Cerebellar nuclear complex (tissue), 1 donor: ENCODE data around the gene CIAO2B.
"Not testable (repeated sequence)": the region's sequence is repeated elsewhere in the genome, so short reads cannot be mapped to it uniquely, and the experiment has no call there.

Experiments used
- DNase-seq, 2 experiments: peaks; one replicate each; lab custom pipeline; 2025; lab: John Stamatoyannopoulos, UW

The CIAO2B gene

GRCh38 chr16:66955363-66956153, 21.4 kb upstream of the CIAO2B start:
- DNase-seq: not testable (repeated sequence)

- peak; percentile 23 to 46 for DNase-seq
Observed at GRCh38 chr16:66954097-66954659, 20.0 kb upstream of the CIAO2B start.

DNA sequence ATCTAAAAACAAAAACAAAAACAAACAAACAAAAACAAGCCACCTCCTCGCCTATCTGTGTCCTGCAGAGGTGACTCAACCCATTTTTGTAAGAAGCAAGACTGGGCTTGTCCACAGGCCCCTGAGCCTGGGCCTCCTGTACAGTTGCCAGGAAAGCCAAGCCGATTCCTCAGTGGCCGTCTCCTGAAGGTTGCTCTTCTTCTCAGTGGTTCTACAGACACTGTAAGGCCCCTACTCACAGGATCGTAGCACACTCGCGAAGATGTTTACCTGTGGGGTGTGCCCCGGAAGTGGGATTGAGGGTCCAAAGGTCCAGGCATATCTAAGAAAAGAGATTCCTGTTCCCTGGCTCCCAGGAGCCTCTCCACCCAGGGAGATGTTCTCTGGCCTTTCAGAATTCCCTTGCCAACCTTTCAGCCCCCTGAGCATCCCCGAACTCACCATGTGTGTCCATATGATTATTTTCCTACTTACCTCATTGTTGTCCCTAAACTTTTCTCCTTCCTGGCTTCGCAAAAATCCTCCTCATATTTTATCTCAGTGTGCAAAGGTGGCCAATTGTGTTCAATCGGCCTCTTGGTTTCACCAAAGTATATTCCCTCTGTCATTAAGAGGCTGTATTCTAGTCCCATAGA, 19.4 kb upstream of the CIAO2B start:
- no peak for DNase-seq

- DNase-seq: no peak
Observed at GRCh38 chr16:66952430-66953110, 18.4 kb upstream of the CIAO2B start.

GRCh38 chr16:66950971-66951790, 17.0 kb upstream of the CIAO2B start:
- no peak for DNase-seq

GRCh38 chr16:66950437-66950836, 16.2 kb upstream of the CIAO2B start:
- no peak for DNase-seq

DNA sequence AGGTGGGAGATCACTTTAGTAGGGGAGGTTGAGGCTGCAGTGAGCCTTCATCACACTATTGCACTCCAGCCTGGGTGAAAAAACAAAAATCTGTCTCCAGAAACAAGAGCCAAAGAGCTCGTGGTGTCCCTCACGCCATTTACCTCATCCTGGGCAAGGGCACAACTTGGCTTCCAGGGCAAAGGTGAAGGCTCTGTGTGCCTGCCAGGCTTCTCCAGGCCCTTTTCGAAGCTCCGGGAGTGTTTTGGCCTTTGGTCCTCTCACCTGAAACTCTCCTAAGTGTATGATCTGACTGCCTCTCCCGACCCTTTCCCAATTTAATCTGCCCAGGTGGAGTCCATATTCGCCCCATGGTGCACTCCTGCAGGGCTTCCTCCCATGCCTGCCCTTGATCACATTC, 15.3 kb upstream of the CIAO2B start:
- DNase-seq: peak in 1 of 2 experiments; percentile 21

GRCh38 chr16:66948837-66949225, 14.6 kb upstream of the CIAO2B start:
- DNase-seq: no peak

GRCh38 chr16:66948134-66948836, 14.1 kb upstream of the CIAO2B start:
- DNase-seq: no peak

DNA sequence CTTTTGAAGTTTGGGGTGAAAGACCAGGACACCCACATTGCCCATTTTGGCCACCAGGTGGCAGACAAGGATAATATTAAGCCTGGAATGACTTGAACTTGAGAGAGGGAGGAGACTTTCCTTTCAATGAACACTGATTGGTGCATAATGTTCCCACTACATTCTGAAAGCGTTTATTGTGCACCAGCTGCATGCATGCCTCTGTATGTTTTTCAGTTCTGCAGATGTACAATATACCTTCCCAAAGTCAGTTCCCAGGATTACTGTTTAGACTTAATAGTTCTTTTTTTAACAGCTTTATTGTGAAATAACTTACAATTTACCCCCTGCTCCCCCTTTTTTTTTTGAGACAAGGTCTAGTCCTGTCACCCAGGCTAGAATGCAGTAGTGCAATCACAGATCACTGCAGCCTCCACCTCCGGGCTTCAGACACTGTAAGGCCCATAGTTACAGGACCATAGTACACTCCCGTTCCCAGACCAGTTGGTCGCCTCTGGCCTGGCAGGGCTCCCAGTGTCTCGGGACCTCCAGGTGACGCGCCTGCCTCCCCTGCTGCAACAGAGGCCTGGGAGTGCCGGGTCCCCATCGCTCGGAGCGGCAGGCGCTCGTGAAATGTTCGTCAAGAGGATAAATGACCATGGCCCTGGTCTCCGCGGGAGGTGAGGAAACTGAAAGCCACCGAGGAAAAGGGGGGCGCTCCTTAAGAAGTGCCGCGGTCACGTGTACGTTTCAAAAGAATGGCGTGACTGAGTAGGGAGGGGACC, 13.3 kb upstream of the CIAO2B start:
- peak in 1 of 2 experiments; percentile 85 for DNase-seq

- no peak for DNase-seq
Observed at GRCh38 chr16:66946974-66947301, 12.7 kb upstream of the CIAO2B start.

GRCh38 chr16:66946541-66946940, 12.3 kb upstream of the CIAO2B start:
- DNase-seq: no peak

DNA sequence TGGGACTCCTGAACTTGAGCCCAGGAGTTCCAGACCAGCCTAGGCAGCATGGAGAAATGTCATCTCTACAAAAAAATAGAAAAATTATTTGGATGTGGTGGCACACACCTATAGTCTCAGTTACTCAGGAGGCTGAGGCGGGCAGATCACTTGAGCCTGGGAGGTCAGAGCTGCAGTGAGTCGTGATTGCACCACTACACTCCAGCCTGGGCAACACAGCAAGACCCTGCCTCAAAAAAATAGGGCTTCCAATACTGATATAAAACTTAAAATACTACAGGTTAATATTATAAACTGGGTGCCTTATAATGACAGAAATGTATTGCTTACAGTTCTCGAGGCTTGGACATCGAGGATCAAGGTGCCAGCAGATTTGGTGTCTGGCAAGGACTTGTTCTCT, 11.7 kb upstream of the CIAO2B start:
- DNase-seq: no peak

- not testable (repeated sequence) for DNase-seq
Observed at GRCh38 chr16:66944971-66945370, 10.8 kb upstream of the CIAO2B start.

DNA sequence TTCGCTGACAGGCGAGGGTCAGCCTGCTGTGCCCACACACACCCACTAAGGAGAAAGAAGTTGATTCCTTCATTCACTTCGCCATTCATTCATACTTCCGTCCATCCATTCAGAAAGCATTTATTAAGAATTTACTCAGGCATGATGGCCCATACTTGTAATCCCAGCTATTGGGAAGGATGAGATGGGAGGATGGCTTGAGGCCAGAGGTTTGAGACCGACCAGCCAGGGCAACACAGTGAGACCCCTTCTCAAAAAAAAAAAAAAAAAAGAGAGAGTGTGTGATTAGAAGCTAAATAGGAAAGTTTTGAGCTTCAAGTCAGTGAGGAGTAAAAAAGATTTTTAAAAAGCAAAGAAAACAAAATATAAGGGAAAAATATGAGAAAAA, 9.8 kb upstream of the CIAO2B start:
- DNase-seq: no peak

DNA sequence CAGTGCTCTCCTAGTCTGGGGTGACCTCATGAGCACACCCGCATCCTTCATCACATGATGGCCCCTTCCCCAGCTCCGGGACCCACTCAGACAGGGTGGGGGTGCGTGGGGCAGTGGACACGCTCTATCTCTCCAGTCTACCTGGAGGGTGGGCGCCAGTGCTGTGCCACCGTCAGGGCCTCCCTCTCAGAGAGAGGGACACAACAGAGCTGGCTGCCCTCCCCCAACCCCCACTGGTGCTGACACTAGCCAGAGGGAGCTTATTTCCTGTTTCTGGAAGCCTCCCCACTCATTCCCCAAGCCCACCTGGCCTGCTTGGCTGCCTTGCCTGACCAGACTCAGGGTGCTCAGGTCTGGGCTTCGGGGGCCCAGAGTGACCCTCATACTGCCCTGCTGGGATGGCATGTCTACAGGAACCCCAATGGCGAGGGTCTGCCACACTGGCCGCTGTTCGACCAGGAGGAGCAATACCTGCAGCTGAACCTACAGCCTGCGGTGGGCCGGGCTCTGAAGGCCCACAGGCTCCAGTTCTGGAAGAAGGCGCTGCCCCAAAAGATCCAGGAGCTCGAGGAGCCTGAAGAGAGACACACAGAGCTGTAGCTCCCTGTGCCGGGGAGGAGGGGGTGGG, 9.3 kb upstream of the CIAO2B start:
- no peak for DNase-seq

- DNase-seq: no peak
Observed at GRCh38 chr16:66942981-66943380, 8.8 kb upstream of the CIAO2B start.

- DNase-seq: no peak
Observed at GRCh38 chr16:66940236-66940635, 6.0 kb upstream of the CIAO2B start.

- DNase-seq: no peak
Observed at GRCh38 chr16:66939366-66939765, 5.2 kb upstream of the CIAO2B start.

- DNase-seq: no peak
Observed at GRCh38 chr16:66937725-66938337, 3.6 kb upstream of the CIAO2B start.
